LNCAP (cell line): ENCODE results near the gene CCDC169.

Source experiments
- CTCF ChIP-seq: fragments of 450-650 bp; IDR thresholded peaks from 2 replicates; pipeline ENCODE4 v1.5.1; 2017; ENCODE audit warnings: mild to moderate bottlenecking

Gene CCDC169

GRCh38 chr13:36342715-36343114 is 45.1 kb upstream of the CCDC169 start:
- TF ChIP-seq CTCF: no peak

- no peak for TF ChIP-seq CTCF
Measured at GRCh38 chr13:36341718-36342117, 44.1 kb upstream of the CCDC169 start.

- TF ChIP-seq CTCF: no peak
Measured at GRCh38 chr13:36339600-36340155, 42.1 kb upstream of the CCDC169 start.

- no peak for TF ChIP-seq CTCF
Measured at GRCh38 chr13:36337938-36338641, 40.5 kb upstream of the CCDC169 start.

- TF ChIP-seq CTCF: no peak
Measured at GRCh38 chr13:36332986-36333385, 35.4 kb upstream of the CCDC169 start.

GRCh38 chr13:36331280-36331679 is 33.7 kb upstream of the CCDC169 start:
- TF ChIP-seq CTCF: no peak

GRCh38 chr13:36329361-36329760 is 31.7 kb upstream of the CCDC169 start:
- no peak for TF ChIP-seq CTCF
